HL-60 (cell line): ENCODE results near the gene AZIN2.
A peak's percentile ranks its signal among the peaks of the same experiment; 100 is the strongest.
"Not testable (repeated sequence)": the region's sequence is repeated elsewhere in the genome, so short reads cannot be mapped to it uniquely, and the experiment has no call there.

ENCODE experiments used
- DNase-seq, 2 experiments: peaks; one replicate each; pipeline ENCODE4 v3.0.0-alpha.2; 2010 to 2020; ENCODE audit warnings: low read depth in 1 of 2, low spot score in 1 of 2
- H3K27ac ChIP-seq: fragments of 250-450 bp; sonication (Bioruptor Pico); replicated peaks from 2 replicates; pipeline ENCODE4 v1.5.1; 2020; ENCODE audit warnings: mild to moderate bottlenecking, moderate library complexity
- H3K27me3 ChIP-seq: fragments of 250-450 bp; sonication (Bioruptor Pico); 2 replicates; pipeline ENCODE4 v1.5.1; 2021; ENCODE audit warnings: mild to moderate bottlenecking, moderate library complexity; ENCODE audit not compliant: insufficient read depth, poor library complexity, severe bottlenecking
- H3K4me3 ChIP-seq: replicated peaks from 2 replicates; pipeline ENCODE4 v1.5.1; 2011; ENCODE audit warnings: mild to moderate bottlenecking, control low read depth, low read length; ENCODE audit not compliant: insufficient read depth
- GABPA ChIP-seq: IDR thresholded peaks from 2 replicates; pipeline ENCODE4 v1.6.1; 2012; ENCODE audit warnings: low read depth
- POLR2AphosphoS5 ChIP-seq: IDR thresholded peaks from 2 replicates; pipeline ENCODE4 v1.6.1; 2012; ENCODE audit warnings: low read depth
- SPI1 ChIP-seq: IDR thresholded peaks from 2 replicates; pipeline ENCODE4 v1.6.1; 2012; ENCODE audit warnings: low read depth, mild to moderate bottlenecking, borderline replicate concordance
- TF ChIP-seq, protein P1 (sequence below): IDR thresholded peaks from one replicate; pipeline ENCODE4 v1.5.1; 2011; ENCODE audit warnings: low read length, control low read depth, inconsistent platforms; ENCODE audit not compliant: insufficient read depth
- TF ChIP-seq, protein P2 (sequence below): IDR thresholded peaks from 2 replicates; pipeline ENCODE4 v1.6.1; 2012; ENCODE audit warnings: low read depth; ENCODE audit not compliant: insufficient replicate concordance

The AZIN2 gene

DNA sequence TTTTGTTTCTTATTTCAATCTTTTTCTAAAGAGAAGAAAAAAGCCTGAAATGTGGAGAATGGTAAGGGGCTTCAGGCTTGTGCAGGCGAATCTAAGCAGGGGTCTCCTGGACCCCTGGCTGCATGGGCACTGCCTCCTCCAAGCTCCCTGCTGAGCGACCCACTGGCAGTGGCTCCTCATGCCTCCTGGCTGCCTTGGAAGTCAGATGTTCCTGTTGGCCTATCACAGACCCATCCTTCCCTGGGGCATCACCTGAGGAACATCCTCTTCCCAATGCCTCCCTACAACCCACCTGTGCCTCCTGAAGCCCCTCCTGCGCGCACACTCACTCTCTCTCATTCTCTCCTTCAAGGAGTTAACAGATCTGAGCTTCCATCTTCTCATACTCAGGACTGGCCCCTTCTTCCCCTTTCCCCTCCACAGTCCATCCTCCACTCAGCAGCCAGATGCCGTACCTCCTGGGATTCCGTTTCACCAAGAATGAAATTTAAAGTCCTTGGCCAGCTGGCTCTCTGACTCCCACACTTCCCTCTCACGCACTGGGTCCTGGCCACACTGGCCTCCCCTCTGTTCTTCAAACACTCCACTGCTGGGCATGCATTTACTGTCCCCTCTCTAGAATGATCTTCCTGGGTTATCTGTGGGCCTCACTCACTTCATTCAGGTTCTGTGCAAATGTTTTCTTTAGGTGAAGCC is 41.7 kb downstream of the AZIN2 start:
- DNase-seq = no peak
- H3K27ac ChIP-seq = no peak overlapping the region
- TF ChIP-seq SPI1 (no peak), POLR2AphosphoS5 (no peak)
- TF ChIP-seq, protein P1, sequence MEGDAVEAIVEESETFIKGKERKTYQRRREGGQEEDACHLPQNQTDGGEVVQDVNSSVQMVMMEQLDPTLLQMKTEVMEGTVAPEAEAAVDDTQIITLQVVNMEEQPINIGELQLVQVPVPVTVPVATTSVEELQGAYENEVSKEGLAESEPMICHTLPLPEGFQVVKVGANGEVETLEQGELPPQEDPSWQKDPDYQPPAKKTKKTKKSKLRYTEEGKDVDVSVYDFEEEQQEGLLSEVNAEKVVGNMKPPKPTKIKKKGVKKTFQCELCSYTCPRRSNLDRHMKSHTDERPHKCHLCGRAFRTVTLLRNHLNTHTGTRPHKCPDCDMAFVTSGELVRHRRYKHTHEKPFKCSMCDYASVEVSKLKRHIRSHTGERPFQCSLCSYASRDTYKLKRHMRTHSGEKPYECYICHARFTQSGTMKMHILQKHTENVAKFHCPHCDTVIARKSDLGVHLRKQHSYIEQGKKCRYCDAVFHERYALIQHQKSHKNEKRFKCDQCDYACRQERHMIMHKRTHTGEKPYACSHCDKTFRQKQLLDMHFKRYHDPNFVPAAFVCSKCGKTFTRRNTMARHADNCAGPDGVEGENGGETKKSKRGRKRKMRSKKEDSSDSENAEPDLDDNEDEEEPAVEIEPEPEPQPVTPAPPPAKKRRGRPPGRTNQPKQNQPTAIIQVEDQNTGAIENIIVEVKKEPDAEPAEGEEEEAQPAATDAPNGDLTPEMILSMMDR = no peak
- TF ChIP-seq, protein P2, sequence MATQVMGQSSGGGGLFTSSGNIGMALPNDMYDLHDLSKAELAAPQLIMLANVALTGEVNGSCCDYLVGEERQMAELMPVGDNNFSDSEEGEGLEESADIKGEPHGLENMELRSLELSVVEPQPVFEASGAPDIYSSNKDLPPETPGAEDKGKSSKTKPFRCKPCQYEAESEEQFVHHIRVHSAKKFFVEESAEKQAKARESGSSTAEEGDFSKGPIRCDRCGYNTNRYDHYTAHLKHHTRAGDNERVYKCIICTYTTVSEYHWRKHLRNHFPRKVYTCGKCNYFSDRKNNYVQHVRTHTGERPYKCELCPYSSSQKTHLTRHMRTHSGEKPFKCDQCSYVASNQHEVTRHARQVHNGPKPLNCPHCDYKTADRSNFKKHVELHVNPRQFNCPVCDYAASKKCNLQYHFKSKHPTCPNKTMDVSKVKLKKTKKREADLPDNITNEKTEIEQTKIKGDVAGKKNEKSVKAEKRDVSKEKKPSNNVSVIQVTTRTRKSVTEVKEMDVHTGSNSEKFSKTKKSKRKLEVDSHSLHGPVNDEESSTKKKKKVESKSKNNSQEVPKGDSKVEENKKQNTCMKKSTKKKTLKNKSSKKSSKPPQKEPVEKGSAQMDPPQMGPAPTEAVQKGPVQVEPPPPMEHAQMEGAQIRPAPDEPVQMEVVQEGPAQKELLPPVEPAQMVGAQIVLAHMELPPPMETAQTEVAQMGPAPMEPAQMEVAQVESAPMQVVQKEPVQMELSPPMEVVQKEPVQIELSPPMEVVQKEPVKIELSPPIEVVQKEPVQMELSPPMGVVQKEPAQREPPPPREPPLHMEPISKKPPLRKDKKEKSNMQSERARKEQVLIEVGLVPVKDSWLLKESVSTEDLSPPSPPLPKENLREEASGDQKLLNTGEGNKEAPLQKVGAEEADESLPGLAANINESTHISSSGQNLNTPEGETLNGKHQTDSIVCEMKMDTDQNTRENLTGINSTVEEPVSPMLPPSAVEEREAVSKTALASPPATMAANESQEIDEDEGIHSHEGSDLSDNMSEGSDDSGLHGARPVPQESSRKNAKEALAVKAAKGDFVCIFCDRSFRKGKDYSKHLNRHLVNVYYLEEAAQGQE = no peak
- H3K4me3 ChIP-seq = no peak overlapping the region
- H3K27me3 ChIP-seq = no peaks in the 10 kb centered on the region

DNA sequence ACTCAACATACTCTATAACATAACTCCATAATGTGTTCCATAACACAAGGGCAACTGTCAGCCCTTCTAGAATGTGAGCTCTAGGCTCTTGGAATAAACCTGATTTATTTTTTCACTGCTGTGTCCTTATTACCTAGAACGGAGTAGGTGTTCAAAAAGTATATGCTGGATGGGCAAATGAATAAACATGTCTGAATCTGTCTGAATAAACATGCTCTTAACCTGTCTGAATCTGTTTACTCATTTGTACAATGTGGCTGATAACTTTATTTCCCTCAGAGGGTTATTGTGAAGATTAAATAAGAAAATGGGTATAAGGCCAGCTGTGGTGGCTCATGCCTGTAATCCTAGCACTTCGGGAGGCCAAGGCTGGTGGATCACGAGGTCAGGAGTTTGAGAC is 42.3 kb downstream of the AZIN2 start:
- Histone ChIP-seq H3K27ac (no peak overlapping the region), H3K4me3 (no peak overlapping the region), H3K27me3 (no peaks in the 10 kb centered on the region)
- TF ChIP-seq, protein P1 = no peak
- TF ChIP-seq POLR2AphosphoS5 (no peak), GABPA (no peak), SPI1 (no peak)
- TF ChIP-seq, protein P2 = no peak
- DNase-seq = no peak

DNA sequence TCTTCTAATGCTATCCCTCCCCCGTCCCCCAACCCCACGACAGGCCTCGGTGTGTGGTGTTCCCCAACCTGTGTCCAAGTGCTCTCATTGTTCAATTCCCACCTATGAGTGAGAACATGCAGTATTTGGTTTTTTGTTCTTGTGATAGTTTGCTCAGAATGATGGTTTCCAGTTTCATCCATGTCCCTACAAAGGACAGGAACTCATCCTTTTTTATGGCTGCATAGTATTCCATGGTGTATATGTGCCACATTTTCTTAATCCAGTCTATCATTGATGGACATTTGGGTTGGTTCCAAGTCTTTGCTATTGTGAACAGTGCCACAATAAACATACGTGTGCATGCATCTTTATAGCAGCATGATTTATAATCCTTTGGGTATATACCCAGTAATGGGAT is 43.7 kb downstream of the AZIN2 start:
- not testable (repeated sequence) for H3K4me3 ChIP-seq, H3K27me3 ChIP-seq, H3K27ac ChIP-seq, DNase-seq

DNA sequence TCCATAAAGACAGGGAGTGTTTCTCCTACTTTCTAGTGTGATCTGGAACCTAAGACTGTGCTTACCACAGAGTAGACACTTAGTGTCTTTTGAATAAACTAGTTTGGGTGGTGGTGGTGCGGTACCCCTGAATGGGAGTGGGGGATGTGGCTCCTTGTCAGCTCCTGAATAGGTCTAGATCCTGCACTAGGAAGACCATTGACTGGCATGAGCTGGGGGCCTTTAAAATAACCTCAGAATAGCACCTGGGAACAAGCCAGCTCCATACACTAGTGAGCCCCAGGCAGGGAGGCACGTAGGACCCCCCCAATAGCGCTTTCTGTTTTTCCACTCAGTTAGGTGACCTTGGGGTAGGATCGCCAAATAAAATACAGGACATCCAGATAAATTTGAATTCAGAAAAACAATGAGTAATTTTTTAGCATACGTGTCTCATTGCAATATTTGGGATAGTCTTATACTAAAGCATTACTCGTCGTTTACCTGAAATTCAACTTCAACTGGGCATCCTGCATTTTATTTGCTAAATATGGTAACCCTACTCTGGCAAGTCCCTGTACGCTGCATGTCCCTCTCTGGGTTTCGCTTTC is 45.6 kb downstream of the AZIN2 start:
- H3K27me3 ChIP-seq = no peaks in the 10 kb centered on the region
- no peak for DNase-seq
- peak overlapping the region; percentile 85 for H3K27ac ChIP-seq
- TF ChIP-seq, protein P1 = no peak
- TF ChIP-seq, protein P2 = no peak
- TF ChIP-seq GABPA (no peak), POLR2AphosphoS5 (no peak), SPI1 (no peak)
- H3K4me3 ChIP-seq = peak overlapping the region; percentile 80
